Thymus (tissue), 11 donors: ENCODE measurements around the gene MTUS2. TPM values are rescaled to one million over a fixed set of nuclear protein-coding genes. Genes with fewer than 3 reads are reported as not detected.

Source experiments
- DNase-seq, 9 donors: peaks; one replicate each; pipeline ENCODE4 v3.0.0-alpha.2; 2013; ENCODE audit warnings: low spot score in 9 of 9, low read depth in 6 of 9, missing footprints in 1 of 9
- H3K27ac ChIP-seq, 2 donors: one replicate each; pipeline ENCODE4 v1.5.1; 2013; ENCODE audit warnings: control low read depth in 1 of 2, low read depth in 1 of 2, low read length in 1 of 2, mild to moderate bottlenecking in 1 of 2, moderate library complexity in 1 of 2
- H3K27me3 ChIP-seq, 2 donors: one replicate each; pipeline ENCODE4 v1.5.1; 2013; ENCODE audit warnings: low read length in 1 of 2; ENCODE audit not compliant: control insufficient read depth in 2 of 2, insufficient read depth in 1 of 2
- H3K36me3 ChIP-seq, 2 donors: one replicate each; pipeline ENCODE4 v1.5.1; 2013; ENCODE audit warnings: low read length in 1 of 2, mild to moderate bottlenecking in 1 of 2, moderate library complexity in 1 of 2; ENCODE audit not compliant: control insufficient read depth in 2 of 2, insufficient read depth in 2 of 2
- H3K4me1 ChIP-seq, 2 donors: one replicate each; pipeline ENCODE4 v1.5.1; 2013; ENCODE audit warnings: low read length in 2 of 2; ENCODE audit not compliant: control insufficient read depth in 2 of 2, insufficient read depth in 2 of 2
- H3K4me3 ChIP-seq, 2 donors: one replicate each; pipeline ENCODE4 v1.5.1; 2013; ENCODE audit warnings: low read length in 2 of 2, control low read depth in 1 of 2, mild to moderate bottlenecking in 1 of 2
- H3K9me3 ChIP-seq, 2 donors: one replicate each; pipeline ENCODE4 v1.5.1; 2013; ENCODE audit warnings: low read length in 1 of 2, mild to moderate bottlenecking in 1 of 2; ENCODE audit not compliant: control insufficient read depth in 2 of 2, insufficient read depth in 1 of 2
- WGBS: extraction: QIAGEN DNeasy Blood & Tissue Kit; methylation state at CpG from one replicate; pipeline ENCODE4 v1.1.7; 2013; 5-methylcytosine and 5-hydroxymethylcytosine counted together
- polyA plus RNA-seq: library from polyadenylated mRNA; stranded (reverse); fragments of 200-250 nt; gene quantifications from one replicate; pipeline ENCODE4 v1.2.3, GENCODE V29; 2013
- total RNA-seq: library from RNA; stranded (reverse); fragments of 120-200 nt; gene quantifications from one replicate; pipeline ENCODE4 v1.2.4, GENCODE V29; 2013
- donor health status: healthy.

The MTUS2 gene
- total and polyA plus RNA-seq, 2 donors: 0.09 to 0.18 TPM

DNA sequence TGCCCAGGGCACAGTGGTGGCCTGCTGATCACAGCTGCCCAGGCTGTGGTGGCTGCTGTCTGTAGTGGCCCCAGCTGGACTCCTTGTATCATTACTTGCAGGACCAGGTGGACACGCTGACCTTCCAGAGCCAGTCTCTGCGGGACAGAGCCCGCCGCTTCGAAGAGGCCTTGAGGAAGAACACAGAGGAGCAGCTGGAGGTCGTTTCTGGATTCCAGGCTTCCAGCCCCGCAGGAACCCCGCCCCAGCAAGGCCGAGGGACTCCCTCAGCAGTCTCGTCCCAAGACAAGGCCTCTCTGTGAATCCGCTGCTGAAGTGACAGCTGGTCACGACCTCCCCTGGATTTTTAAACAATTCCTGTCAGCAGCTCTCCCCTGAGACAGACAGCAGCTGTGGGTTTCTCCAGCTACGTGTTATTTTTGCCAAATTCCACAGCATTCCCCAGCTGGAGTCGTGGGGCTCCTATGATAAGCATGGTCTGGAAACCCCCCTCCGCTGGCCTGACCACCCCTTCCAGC is 677.1 kb downstream of the MTUS2 start:
- no peak for DNase-seq
- 90% methylated on average over 15 of the region's 15 CpGs for WGBS
- no peak overlapping the region for H3K27ac ChIP-seq

DNA sequence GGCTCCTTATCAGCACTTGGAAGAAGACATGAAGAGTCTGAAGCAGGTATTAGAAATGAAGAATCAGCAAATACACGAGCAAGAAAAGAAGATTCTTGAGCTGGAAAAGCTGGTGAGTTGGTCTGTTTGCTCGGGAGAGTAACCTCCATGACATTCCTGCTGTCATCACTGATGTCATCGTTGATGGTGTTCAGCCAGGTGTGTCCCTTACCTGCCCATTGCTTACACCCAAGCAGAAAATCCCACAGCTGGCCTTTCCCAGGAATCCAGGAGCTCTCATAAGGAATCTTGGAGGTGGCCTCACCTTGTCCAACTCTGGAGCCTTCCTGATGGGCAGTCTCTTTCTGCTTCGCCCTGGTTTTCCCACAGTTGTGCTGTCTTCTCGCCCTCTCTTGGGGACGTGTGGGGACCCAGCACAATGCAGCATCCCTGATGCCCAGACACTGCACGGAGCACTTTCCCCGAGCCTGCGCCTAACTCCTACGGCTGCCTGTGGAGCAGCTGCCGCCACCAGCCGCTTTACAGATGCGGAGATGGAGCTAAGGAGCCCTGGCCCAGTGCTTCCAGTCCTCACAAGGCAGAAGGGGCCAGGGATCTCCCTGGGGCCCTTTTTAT is 678.4 kb downstream of the MTUS2 start:
- peaks cover 0 to 29% of the 10 kb centered on the region in 2 donors for H3K27me3 ChIP-seq
- no peaks in the 10 kb centered on the region for H3K4me1 ChIP-seq
- H3K36me3 ChIP-seq: no peaks in the 10 kb centered on the region
- no peaks in the 10 kb centered on the region for H3K9me3 ChIP-seq
- H3K4me3 ChIP-seq: no peak overlapping the region
- no peak overlapping the region for H3K27ac ChIP-seq
- 96% methylated on average over 13 of the region's 13 CpGs for whole genome bisulfite sequencing
- DNase-seq: no peak

More for the DNA sequence above, 677.1 kb downstream of the MTUS2 start:
- no peaks in the 10 kb centered on the region for H3K4me1 ChIP-seq
- H3K4me3 ChIP-seq: no peak overlapping the region
- H3K27me3 ChIP-seq: peaks cover 0 to 18% of the 10 kb centered on the region in 2 donors
- no peaks in the 10 kb centered on the region for H3K36me3 ChIP-seq
- H3K9me3 ChIP-seq: no peaks in the 10 kb centered on the region

DNA sequence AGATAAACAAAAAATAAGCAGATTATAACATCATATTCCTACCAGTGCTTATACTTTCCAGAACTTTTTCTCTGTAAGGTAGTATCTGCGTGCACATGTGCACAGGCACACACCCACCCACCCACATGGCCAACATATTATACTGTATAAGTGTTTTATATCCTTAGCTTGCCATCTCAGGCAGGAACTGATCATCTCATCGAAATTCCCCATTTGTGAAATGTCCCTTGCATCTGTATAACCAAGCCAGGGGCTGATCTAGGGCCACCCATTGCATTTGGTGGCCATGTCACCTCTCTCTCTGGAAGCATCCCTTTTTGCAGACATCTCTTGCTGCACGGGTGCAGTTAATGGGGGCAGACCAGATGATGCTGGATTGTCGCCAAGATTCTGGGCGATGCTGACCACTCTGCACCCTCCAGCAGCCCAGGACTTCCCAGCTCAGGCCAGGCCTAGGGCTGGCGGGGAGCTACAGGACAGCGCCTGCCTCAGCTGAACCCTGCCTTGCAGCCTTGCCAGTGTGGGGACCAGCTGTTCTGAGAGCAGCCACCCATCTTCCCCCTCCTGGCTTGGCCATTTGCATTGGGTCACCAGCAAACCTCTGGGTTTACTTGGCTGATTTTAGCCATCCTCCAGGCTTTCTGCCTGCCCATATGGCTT is 679.5 kb downstream of the MTUS2 start:
- Histone ChIP-seq H3K4me3 (no peak overlapping the region), H3K27ac (no peak overlapping the region), H3K36me3 (no peaks in the 10 kb centered on the region), H3K9me3 (no peaks in the 10 kb centered on the region), H3K4me1 (no peaks in the 10 kb centered on the region), H3K27me3 (peaks cover 0 to 35% of the 10 kb centered on the region in 2 donors)
- 95% methylated on average over 7 of the region's 7 CpGs for WGBS
- no peak for DNase-seq

- DNase-seq: no peak
- Histone ChIP-seq H3K27ac (no peak overlapping the region), H3K27me3 (peaks cover 0 to 39% of the 10 kb centered on the region in 2 donors), H3K36me3 (no peaks in the 10 kb centered on the region), H3K4me1 (no peaks in the 10 kb centered on the region), H3K9me3 (no peaks in the 10 kb centered on the region), H3K4me3 (no peak overlapping the region)
- WGBS: 95% methylated on average over 7 of the region's 7 CpGs
Observed at GRCh38 chr13:29500386-29500785, 680.2 kb downstream of the MTUS2 start.

- Histone ChIP-seq H3K27ac (no peak overlapping the region), H3K36me3 (no peaks in the 10 kb centered on the region), H3K9me3 (no peaks in the 10 kb centered on the region), H3K4me1 (no peaks in the 10 kb centered on the region), H3K4me3 (no peak overlapping the region), H3K27me3 (peaks cover 0 to 36% of the 10 kb centered on the region in 2 donors)
- DNase-seq: no peak
- whole genome bisulfite sequencing: 97% methylated on average over 4 of the region's 4 CpGs
Observed at GRCh38 chr13:29501674-29502073, 681.5 kb downstream of the MTUS2 start.

GRCh38 chr13:29502391-29503008 is 682.4 kb downstream of the MTUS2 start:
- Histone ChIP-seq H3K9me3 (no peaks in the 10 kb centered on the region), H3K4me1 (no peaks in the 10 kb centered on the region), H3K36me3 (no peaks in the 10 kb centered on the region), H3K4me3 (no peak overlapping the region), H3K27me3 (peaks cover 0 to 31% of the 10 kb centered on the region in 2 donors), H3K27ac (no peak overlapping the region)
- 95% methylated on average over 13 of the region's 13 CpGs for WGBS
- DNase-seq: no peak

GRCh38 chr13:29503041-29503837 is 683.1 kb downstream of the MTUS2 start:
- H3K4me3 ChIP-seq: no peak overlapping the region
- H3K36me3 ChIP-seq: no peaks in the 10 kb centered on the region
- H3K9me3 ChIP-seq: no peaks in the 10 kb centered on the region
- no peak overlapping the region for H3K27ac ChIP-seq
- H3K4me1 ChIP-seq: no peaks in the 10 kb centered on the region
- 62% methylated on average over 32 of the region's 32 CpGs for WGBS
- DNase-seq: no peak
- H3K27me3 ChIP-seq: peaks cover 0 to 31% of the 10 kb centered on the region in 2 donors

DNA sequence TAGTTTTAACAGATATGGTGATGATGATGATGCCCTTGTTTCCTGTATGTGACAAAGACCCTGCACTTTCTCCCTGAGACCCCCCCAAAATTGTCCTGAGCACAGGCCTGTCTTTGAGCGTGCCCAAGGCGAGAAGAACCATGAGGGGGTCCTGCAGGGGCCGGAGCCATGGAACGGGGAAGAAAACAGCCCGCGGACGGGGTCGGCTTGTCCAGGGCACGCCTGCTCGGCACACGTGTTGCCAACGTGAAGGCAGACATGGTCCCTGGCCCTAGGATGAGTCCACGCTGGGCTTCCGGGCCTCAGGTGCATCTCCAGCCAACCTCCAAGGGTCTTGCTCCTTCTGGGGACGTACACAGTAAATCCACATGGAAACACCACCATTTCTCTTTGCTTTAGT is 684.6 kb downstream of the MTUS2 start:
- peaks cover 0 to 30% of the 10 kb centered on the region in 2 donors for H3K27me3 ChIP-seq
- H3K36me3 ChIP-seq: peaks cover 0 to 3% of the 10 kb centered on the region in 2 donors
- no peaks in the 10 kb centered on the region for H3K9me3 ChIP-seq
- H3K4me1 ChIP-seq: no peaks in the 10 kb centered on the region
- H3K4me3 ChIP-seq: no peak overlapping the region
- no peak overlapping the region for H3K27ac ChIP-seq
- no peak for DNase-seq
- 96% methylated on average over 15 of the region's 15 CpGs for WGBS
